ENCODE measurements around the gene ATP2B2.
A peak's percentile ranks its signal among the peaks of the same experiment; 100 is the strongest.

The ATP2B2 gene

GRCh38 chr3:10421996-10422395 is 83.4 kb downstream of the ATP2B2 start:
- no peaks in the 10 kb centered on the region for H3K9me3 ChIP-seq (ENCODE audit: insufficient read depth, low read length, severe bottlenecking)
- H4K20me1 ChIP-seq (ENCODE audit: insufficient read depth, low read length) = no peaks in the 10 kb centered on the region
- ATAC-seq (ENCODE audit: insufficient read depth, low read depth) (no peak), DNase-seq (no peak)
- no peak overlapping the region for H3K4me3 ChIP-seq (ENCODE audit: low read depth in 1 of 2, low read length in 2 of 2)
- no peaks in the 10 kb centered on the region for H3K79me2 ChIP-seq (ENCODE audit: insufficient read depth, low read length)
- H3K4me1 ChIP-seq (ENCODE audit: insufficient read depth, low read length) = no peaks in the 10 kb centered on the region
- H2AFZ ChIP-seq (ENCODE audit: low read depth, low read length) = no peak overlapping the region
- no peak overlapping the region for H3K4me2 ChIP-seq (ENCODE audit: insufficient read depth, low read length)
- no peak overlapping the region for H3K9ac ChIP-seq (ENCODE audit: low read depth, low read length)
- H3K36me3 ChIP-seq (ENCODE audit: insufficient read depth, low read length) = no peaks in the 10 kb centered on the region
- H3K27me3 ChIP-seq (ENCODE audit: insufficient read depth, low read length, poor library complexity) = peaks cover 3% of the 10 kb centered on the region
- TF ChIP-seq CTCF (IDR thresholded peaks at IDR 0.05; ENCODE audit: borderline replicate concordance, extremely low read depth, low read length, poor library complexity, severe bottlenecking) = no peak
- TF ChIP-seq EZH2 (IDR thresholded peaks at IDR 0.05; ENCODE audit: borderline replicate concordance, low read depth, low read length, severe bottlenecking) = no peak
- no peak overlapping the region for H3K27ac ChIP-seq (ENCODE audit: low read length)

GRCh38 chr3:10420745-10421475 is 84.5 kb downstream of the ATP2B2 start:
- H4K20me1 ChIP-seq (ENCODE audit: insufficient read depth, low read length) = 0 out of 2 replicates have a peak, but pooled peaks cover 3% of the 10 kb centered on the region
- no peak for DNase-seq
- TF ChIP-seq CTCF (IDR thresholded peaks at IDR 0.05; ENCODE audit: borderline replicate concordance, extremely low read depth, low read length, poor library complexity, severe bottlenecking) = no peak
- no peak for TF ChIP-seq EZH2 (IDR thresholded peaks at IDR 0.05; ENCODE audit: borderline replicate concordance, low read depth, low read length, severe bottlenecking)
- H3K4me2 ChIP-seq (ENCODE audit: insufficient read depth, low read length) = no peak overlapping the region
- no peak overlapping the region for H3K27ac ChIP-seq (ENCODE audit: low read length)
- H3K79me2 ChIP-seq (ENCODE audit: insufficient read depth, low read length) = no peaks in the 10 kb centered on the region
- no peak overlapping the region for H2AFZ ChIP-seq (ENCODE audit: low read depth, low read length)
- no peaks in the 10 kb centered on the region for H3K4me1 ChIP-seq (ENCODE audit: insufficient read depth, low read length)
- peaks cover 3% of the 10 kb centered on the region for H3K27me3 ChIP-seq (ENCODE audit: insufficient read depth, low read length, poor library complexity)
- H3K9ac ChIP-seq (ENCODE audit: low read depth, low read length) = no peak overlapping the region
- no peaks in the 10 kb centered on the region for H3K9me3 ChIP-seq (ENCODE audit: insufficient read depth, low read length, severe bottlenecking)
- H3K36me3 ChIP-seq (ENCODE audit: insufficient read depth, low read length) = no peaks in the 10 kb centered on the region
- H3K4me3 ChIP-seq (ENCODE audit: low read depth in 1 of 2, low read length in 2 of 2) = no peak overlapping the region
- ATAC-seq (ENCODE audit: insufficient read depth, low read depth) = no peak

- H2AFZ ChIP-seq (ENCODE audit: low read depth, low read length) = no peak overlapping the region
- no peak overlapping the region for H3K27ac ChIP-seq (ENCODE audit: low read length)
- H3K9me3 ChIP-seq (ENCODE audit: insufficient read depth, low read length, severe bottlenecking) = no peaks in the 10 kb centered on the region
Measured at GRCh38 chr3:10419637-10420232, 85.7 kb downstream of the ATP2B2 start.

More at GRCh38 chr3:10419637-10420232, 85.7 kb downstream of the ATP2B2 start:
- DNase-seq (peak; percentile 17), ATAC-seq (ENCODE audit: insufficient read depth, low read depth) (0 out of 3 replicates have a peak, but pooled peaks have one; percentile 35)
- no peak overlapping the region for H3K9ac ChIP-seq (ENCODE audit: low read depth, low read length)
- peaks cover 3% of the 10 kb centered on the region for H3K27me3 ChIP-seq (ENCODE audit: insufficient read depth, low read length, poor library complexity)
- H3K4me1 ChIP-seq (ENCODE audit: insufficient read depth, low read length) = no peaks in the 10 kb centered on the region
- H4K20me1 ChIP-seq (ENCODE audit: insufficient read depth, low read length) = 0 out of 2 replicates have a peak, but pooled peaks cover 4% of the 10 kb centered on the region
- H3K4me2 ChIP-seq (ENCODE audit: insufficient read depth, low read length) = no peak overlapping the region
- no peaks in the 10 kb centered on the region for H3K79me2 ChIP-seq (ENCODE audit: insufficient read depth, low read length)
- no peak overlapping the region for H3K4me3 ChIP-seq (ENCODE audit: low read depth in 1 of 2, low read length in 2 of 2)
- no peaks in the 10 kb centered on the region for H3K36me3 ChIP-seq (ENCODE audit: insufficient read depth, low read length)
- TF ChIP-seq EZH2 (IDR thresholded peaks at IDR 0.05; ENCODE audit: borderline replicate concordance, low read depth, low read length, severe bottlenecking) (no peak), CTCF (IDR thresholded peaks at IDR 0.05; ENCODE audit: borderline replicate concordance, extremely low read depth, low read length, poor library complexity, severe bottlenecking) (no peak)
